Measurements from ENCODE around the gene RPL39. TPM values are rescaled to one million over a fixed set of nuclear protein-coding genes. Genes with fewer than 3 reads are reported as not detected.

The RPL39 gene
- total and polyA plus RNA-seq, 9 donors: 2,907 to 12,575 (median 3,754) TPM

DNA sequence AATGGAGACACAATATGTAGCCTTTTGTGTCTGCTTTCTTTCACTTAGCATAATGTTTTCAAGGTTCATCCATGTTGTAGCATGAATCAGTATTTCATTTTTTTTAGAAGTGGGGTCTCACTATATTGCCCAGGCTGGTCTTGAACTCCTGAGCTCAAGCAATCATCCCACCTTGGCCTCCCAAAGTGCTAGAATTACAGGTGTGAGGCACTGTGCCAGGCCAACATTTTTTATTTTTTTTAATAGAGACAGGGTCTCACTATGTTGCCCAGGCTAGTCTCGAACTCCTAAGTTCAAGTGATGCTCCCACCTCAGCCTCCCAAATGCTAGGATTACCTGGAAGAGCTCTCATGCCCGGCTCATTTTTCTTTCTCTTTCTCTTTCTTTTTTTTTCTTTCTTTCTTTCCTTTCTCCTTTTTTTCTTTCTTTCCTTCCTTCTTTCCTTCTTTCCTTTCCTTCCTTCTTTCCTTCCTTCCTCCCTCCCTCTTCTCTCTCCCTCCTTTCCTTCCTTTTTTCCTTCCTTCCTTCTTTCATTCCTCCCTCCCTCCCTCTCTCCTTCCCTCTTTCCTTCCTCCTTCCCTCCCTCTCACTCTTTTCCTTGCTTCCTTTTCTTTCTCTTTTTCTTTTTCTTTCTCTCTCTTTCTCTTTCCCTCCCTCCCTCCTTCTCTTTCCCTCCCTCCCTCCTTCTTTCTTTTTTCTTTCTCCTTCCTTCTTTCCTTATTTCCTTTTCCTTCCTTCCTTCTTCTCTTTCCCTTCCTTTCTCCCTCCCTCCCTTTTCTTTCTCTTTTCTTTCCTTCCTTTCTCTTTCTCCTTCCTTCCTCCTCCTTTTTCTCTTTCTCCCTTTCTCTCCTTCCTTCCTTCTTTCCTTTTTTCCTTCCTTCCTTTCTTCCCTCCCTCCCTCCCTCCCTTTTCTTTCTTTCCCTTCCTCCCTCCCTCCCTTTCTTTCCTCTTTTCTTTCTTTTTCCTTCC is 10.1 kb upstream of the RPL39 start:
- TF ChIP-seq EP300 (IDR thresholded peaks at IDR 0.05) (no peak), POLR2A (IDR thresholded peaks at IDR 0.05) (no peak)
- TF ChIP-seq, protein P1, sequence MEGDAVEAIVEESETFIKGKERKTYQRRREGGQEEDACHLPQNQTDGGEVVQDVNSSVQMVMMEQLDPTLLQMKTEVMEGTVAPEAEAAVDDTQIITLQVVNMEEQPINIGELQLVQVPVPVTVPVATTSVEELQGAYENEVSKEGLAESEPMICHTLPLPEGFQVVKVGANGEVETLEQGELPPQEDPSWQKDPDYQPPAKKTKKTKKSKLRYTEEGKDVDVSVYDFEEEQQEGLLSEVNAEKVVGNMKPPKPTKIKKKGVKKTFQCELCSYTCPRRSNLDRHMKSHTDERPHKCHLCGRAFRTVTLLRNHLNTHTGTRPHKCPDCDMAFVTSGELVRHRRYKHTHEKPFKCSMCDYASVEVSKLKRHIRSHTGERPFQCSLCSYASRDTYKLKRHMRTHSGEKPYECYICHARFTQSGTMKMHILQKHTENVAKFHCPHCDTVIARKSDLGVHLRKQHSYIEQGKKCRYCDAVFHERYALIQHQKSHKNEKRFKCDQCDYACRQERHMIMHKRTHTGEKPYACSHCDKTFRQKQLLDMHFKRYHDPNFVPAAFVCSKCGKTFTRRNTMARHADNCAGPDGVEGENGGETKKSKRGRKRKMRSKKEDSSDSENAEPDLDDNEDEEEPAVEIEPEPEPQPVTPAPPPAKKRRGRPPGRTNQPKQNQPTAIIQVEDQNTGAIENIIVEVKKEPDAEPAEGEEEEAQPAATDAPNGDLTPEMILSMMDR (IDR thresholded peaks at IDR 0.05): no peak
- Histone ChIP-seq H3K4me1 (ENCODE audit: insufficient read depth) (no peaks in the 10 kb centered on the region), H3K9me3 (no peaks in the 10 kb centered on the region), H3K27me3 (no peaks in the 10 kb centered on the region), H3K36me3 (no peaks in the 10 kb centered on the region), H3K27ac (no peak overlapping the region), H3K4me3 (no peak overlapping the region)
- DNase-seq: no peak
- 82 to 85% (median 83%) methylated on average over 2 of the region's 2 CpGs for WGBS, 3 donors
- intact Hi-C loops (cut with DNase I): no loop called here

DNA sequence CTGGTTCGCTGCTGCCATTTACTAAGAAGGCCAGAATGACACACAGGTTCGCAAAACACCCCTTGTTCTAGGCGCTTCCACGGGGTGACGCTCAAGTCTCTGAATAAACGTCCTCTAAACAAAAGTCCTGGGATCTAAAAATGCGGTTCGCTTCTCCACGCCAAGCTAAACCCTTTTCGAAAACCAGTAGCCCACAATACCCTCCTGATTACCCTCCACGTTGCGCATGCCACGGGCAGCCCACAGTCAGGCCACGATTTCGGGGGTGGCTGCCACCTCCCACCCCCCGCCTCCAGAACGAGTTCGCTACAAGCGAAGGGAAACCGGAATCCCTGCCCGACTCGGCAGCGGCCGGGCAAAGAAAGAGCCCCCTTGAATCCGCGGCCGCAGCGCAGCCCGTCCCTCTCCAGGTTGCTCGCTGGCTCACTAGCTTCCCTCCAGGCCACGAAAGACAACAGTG is 423 bp downstream of the RPL39 start:
- no peak for TF ChIP-seq EP300 (IDR thresholded peaks at IDR 0.05)
- TF ChIP-seq POLR2A (IDR thresholded peaks at IDR 0.05): no peak
- TF ChIP-seq, protein P1 (IDR thresholded peaks at IDR 0.05): no peak
- no peaks in the 10 kb centered on the region for H3K9me3 ChIP-seq
- peak overlapping the region; percentile 50 to 84 for H3K27ac ChIP-seq
- intact Hi-C loops (cut with DNase I): no loop called here
- H3K27me3 ChIP-seq: no peaks in the 10 kb centered on the region
- no peaks in the 10 kb centered on the region for H3K36me3 ChIP-seq
- DNase-seq: peak in 2 of 5 donors; percentile 33 to 35
- WGBS, 3 donors: 34 to 46% (median 36%) methylated on average over 31 of the region's 31 CpGs
- H3K4me3 ChIP-seq: peak overlapping the region; percentile 54
- H3K4me1 ChIP-seq (ENCODE audit: insufficient read depth): peaks cover 2% of the 10 kb centered on the region

DNA sequence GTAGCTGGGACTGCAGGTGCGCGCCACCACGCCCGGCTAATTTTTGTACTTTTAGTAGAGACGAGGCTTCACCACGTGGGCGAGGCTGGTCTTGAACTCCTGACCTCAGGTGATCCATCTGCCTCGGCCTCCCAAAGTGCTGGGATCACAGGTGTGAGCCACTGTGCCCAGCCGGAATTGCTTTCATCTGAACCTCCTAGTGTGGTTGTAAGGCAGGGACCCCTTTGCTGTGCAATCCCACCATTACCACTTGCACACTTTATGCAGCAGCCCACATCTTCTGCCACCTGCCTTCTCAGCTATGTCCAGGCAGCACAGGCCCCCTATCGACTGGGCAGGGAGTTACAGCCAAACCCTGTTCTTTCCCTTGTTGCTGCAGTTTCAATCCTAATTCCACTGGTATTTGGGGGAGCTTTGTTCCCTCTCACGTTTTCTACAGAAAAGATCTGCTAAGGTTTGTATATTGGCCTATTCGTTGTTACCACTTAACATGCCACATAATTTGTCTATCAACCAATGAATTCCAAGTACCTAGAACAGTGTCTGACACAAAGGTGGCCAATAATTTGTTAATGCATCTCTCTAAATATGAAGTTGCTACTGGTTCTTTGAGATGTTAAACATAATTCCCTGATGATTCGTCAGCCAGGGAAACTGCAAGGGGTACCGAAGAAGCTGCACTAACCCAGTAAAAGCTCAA is 6.5 kb downstream of the RPL39 start:
- 71 to 75% (median 72%) methylated on average over 14 of the region's 14 CpGs for whole genome bisulfite sequencing, 3 donors
- no peaks in the 10 kb centered on the region for H3K9me3 ChIP-seq
- H3K27me3 ChIP-seq: no peaks in the 10 kb centered on the region
- H3K36me3 ChIP-seq: no peaks in the 10 kb centered on the region
- peaks cover 2% of the 10 kb centered on the region for H3K4me1 ChIP-seq (ENCODE audit: insufficient read depth)
- no peak overlapping the region for H3K4me3 ChIP-seq
- intact Hi-C loops (cut with DNase I): no loop called here
- TF ChIP-seq POLR2A (IDR thresholded peaks at IDR 0.05) (no peak), EP300 (IDR thresholded peaks at IDR 0.05) (no peak)
- TF ChIP-seq, protein P1 (IDR thresholded peaks at IDR 0.05): no peak
- no peak overlapping the region for H3K27ac ChIP-seq
- DNase-seq: no peak

DNA sequence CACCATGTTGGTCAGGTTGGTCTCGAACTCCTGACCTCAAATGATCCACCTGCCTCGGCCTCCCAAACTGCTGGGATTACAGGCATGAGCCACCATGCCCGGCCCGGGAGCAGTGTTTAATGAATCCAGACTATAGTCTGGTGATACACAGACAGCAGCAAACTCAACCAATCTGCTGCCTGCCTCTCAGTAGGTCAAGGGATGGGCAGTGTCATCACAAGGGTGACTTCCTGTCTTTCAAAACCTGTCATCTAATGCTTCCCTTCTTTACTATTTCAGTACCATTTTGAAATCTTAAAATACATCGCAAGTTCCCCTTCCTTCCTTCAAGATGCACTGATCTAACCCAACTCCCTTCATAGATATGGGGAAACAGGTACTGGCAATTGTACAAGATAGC is 8.4 kb downstream of the RPL39 start:
- 75 to 79% (median 75%) methylated on average over 5 of the region's 5 CpGs for WGBS, 3 donors
- Histone ChIP-seq H3K9me3 (no peaks in the 10 kb centered on the region), H3K27me3 (no peaks in the 10 kb centered on the region), H3K4me3 (no peak overlapping the region), H3K4me1 (ENCODE audit: insufficient read depth) (no peaks in the 10 kb centered on the region), H3K36me3 (no peaks in the 10 kb centered on the region), H3K27ac (no peak overlapping the region)
- DNase-seq: no peak
- intact Hi-C loops (cut with DNase I): no loop called here
- TF ChIP-seq EP300 (IDR thresholded peaks at IDR 0.05): no peak
